ENCODE measurements around the gene OXCT2. TPM values are rescaled to one million over a fixed set of nuclear protein-coding genes. Genes with fewer than 3 reads are reported as not detected.
"Not testable (repeated sequence)": the region's sequence is repeated elsewhere in the genome, so short reads cannot be mapped to it uniquely, and the experiment has no call there.

The OXCT2 gene
- polyA plus RNA-seq, result under 1 TPM in 1 of 3 donors, not detected in 2; 0.24 TPM

DNA sequence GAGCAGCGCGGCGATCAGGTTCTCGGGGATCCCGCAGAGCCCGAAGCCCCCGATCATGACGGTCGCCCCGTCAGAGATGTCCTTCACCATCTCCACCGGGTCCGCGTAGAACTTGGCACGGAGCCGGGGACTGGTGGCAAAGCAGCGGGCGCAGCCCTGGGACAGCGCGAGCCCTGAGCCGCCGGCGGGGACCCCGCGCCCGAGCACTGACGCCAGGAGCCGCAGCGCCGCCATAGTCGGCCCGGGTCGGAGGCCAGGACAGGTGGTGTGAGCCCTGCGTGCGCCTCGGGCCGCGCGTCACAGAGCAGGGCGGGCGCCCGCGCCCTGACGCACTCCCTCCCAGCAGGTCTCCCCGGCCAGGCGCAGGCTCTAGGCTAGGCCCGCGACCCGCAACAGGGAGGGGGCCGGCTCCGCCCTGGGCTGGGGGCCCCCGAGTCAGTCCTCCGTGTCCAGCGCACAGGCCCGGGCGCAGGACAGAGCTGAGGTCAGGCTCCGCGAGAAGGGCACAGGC is at the start of gene OXCT2:
Gene OXCT2 (minus strand): TSS at position 327 of the 511 bp plus-strand sequence. CDS start 93 bp downstream, at position 234.
- peak within 1 kb of the TSS in 1 of 6 donors; percentile 49 for H3K27ac Mint-ChIP-seq
- H3K4me3 Mint-ChIP-seq, result peak within 1 kb of the TSS in 3 of 5 donors; percentile 39 to 71 (median 41)
- not testable (repeated sequence) for H3K4me1 Mint-ChIP-seq; DNase-seq; H3K36me3 Mint-ChIP-seq; H3K9me3 Mint-ChIP-seq; H3K27me3 Mint-ChIP-seq (ENCODE audit: low read depth in 3 of 3)

DNA sequence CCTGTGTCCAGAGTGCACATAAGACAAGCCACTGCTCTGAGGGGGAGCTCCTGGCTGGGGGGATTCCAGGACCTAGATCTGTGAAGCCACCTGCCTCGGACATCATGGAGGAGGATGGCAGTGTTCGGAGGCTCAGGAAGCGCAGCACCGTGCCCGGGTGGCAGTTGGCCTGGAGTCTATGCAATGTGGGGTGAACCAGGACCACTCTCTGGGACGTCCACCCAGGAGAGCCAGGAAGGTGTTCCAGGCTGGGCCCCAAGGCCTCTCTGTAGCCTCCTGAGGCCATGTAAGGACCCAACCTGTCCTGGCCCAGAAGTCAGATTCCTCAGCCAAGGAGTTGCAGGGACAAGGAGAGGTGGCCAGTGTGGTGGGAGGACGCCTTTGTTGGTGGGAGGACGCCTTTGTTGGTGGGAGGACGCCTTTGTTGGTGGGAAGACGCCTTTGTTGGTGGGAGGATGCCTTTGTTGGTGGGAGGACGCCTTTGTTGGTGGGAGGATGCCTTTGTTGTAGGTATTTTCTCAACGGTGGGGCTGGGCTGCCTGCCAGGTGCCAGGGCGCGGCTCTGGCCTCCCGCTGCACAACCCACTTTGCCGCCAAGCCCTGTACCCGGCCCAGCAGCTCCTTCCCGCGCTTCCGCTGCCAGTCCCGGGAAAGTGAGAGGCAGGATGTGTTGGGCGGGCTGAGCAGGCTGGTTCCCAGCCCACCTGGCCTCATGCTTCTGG is 48.1 kb upstream of the OXCT2 start:
- Mint-ChIP-seq H3K4me1 (peaks cover 9 to 13% of the 10 kb centered on the region in 2 donors), H3K9me3 (no peaks in the 10 kb centered on the region), H3K4me3 (no peak overlapping the region), H3K36me3 (no peaks in the 10 kb centered on the region), H3K27ac (no peak overlapping the region), H3K27me3 (ENCODE audit: low read depth in 3 of 3) (peaks cover 4 to 10% (median 4%) of the 10 kb centered on the region in 3 donors)
- DNase-seq, result no peak

DNA sequence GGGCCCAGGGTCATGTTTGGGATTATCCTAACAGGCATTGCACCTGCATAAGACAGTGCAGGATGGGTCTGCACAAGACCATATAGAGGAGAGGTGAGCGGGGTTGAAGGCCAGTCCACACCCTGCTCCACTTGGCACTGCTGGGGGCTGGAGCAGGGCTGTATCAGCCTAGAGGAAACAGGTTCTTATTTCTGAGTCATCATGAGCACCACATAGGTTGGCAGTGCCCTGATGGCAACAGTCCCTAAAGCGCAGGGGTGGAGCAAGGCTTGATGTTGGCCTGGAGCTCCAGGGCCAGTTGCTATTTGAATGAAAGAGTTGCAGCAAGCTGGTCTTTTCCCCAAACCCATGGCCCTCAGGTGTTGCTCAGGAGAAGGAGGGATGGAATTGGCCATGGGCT is 47.3 kb upstream of the OXCT2 start:
- no peak for DNase-seq
- H3K27ac Mint-ChIP-seq, result no peak overlapping the region
- H3K4me3 Mint-ChIP-seq, result no peak overlapping the region
- H3K27me3 Mint-ChIP-seq (ENCODE audit: low read depth in 3 of 3), result peaks cover 4 to 10% (median 4%) of the 10 kb centered on the region in 3 donors
- no peaks in the 10 kb centered on the region for H3K9me3 Mint-ChIP-seq
- H3K4me1 Mint-ChIP-seq, result peaks cover 9 to 13% of the 10 kb centered on the region in 2 donors
- H3K36me3 Mint-ChIP-seq, result no peaks in the 10 kb centered on the region

DNA sequence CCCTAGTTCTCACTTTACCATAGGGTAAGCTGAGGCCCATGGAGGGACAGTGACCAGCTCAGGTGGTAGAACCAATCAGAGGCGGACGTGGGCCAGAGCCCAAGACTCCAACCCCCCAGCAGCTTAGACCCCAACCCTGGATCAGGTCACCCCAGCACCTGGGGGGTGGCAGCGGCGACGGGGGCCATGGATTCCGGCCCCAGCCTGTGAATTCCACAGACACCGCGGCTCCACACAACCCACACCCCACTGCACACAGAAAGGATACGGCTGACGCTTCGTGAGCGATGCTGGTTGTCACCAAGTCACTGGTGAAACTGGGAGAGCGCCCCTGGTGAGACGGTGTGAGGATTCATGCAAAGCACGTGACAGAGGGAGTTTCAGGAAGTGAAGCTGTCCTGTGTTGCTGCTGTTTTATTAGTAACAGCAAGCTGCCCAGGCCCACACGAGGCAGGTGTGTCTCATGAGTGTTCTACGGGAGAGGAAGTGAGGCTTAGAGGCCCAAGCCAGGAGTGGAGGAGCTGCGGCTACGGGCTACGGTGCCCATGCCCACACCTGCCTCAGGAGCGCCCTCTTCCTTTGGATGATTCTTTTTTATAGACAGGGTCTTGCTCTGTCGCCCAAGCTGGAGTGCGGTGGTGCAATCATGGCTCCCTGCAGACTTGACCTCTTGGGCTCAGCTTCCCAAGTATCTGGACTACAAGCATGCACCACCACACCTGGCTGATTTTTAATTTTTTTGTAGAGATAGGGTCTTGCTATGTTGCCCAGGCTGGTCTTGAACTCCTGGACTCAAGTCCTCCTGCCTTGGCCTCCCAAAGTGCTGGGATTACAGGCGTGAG is 46.2 kb upstream of the OXCT2 start:
- H3K36me3 Mint-ChIP-seq; H3K27me3 Mint-ChIP-seq (ENCODE audit: low read depth in 3 of 3); H3K9me3 Mint-ChIP-seq: not testable (repeated sequence)
- H3K27ac Mint-ChIP-seq, result peak overlapping the region; percentile 80 to 90 (median 86)
- peak overlapping the region; percentile 73 to 83 (median 82) for H3K4me3 Mint-ChIP-seq
- peaks cover 9 to 13% of the 10 kb centered on the region in 2 donors for H3K4me1 Mint-ChIP-seq
- DNase-seq, result peak; percentile 60 to 63 (median 62)

DNA sequence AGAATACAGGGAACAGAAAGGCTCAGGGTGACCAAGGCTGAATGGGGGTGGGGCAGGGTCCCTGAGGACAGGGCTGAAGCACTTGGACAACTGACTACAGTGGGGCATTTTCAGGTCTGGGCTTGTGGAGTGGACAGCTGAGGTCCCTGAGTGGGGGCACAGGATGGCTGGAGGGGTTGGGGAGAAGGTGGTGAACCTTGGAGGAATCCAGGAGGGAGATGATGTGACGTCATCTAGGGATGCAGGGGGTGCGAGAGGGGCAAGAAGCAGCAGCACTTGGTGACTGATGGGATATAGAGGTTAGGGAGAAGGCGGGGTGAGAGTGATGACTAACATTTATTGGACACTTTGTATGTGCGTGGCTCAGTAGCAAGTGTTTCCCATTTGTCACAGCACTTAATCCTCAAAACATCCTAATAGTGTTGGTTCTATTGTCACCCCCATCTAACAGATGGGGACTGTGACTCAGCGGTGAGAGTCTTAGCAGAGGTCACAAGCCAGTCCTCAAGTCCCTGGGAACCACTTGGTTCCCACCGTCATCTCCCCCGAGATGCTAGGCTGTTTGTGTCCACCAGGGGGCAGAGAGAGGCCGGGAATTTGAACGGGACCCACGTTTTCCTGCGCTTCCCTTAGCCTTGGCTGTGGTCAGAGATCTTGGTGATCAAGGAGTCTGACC is 45.4 kb upstream of the OXCT2 start:
- DNase-seq, result peak; percentile 40 to 44 (median 44)
- H3K4me3 Mint-ChIP-seq, result peak overlapping the region; percentile 53 to 83 (median 79)
- H3K27me3 Mint-ChIP-seq (ENCODE audit: low read depth in 3 of 3), result peaks cover 4 to 8% (median 4%) of the 10 kb centered on the region in 3 donors
- peaks cover 9 to 13% of the 10 kb centered on the region in 2 donors for H3K4me1 Mint-ChIP-seq
- H3K9me3 Mint-ChIP-seq, result no peaks in the 10 kb centered on the region
- H3K36me3 Mint-ChIP-seq, result no peaks in the 10 kb centered on the region
- peak overlapping the region in 5 of 6 donors; percentile 3 to 84 (median 38) for H3K27ac Mint-ChIP-seq

DNA sequence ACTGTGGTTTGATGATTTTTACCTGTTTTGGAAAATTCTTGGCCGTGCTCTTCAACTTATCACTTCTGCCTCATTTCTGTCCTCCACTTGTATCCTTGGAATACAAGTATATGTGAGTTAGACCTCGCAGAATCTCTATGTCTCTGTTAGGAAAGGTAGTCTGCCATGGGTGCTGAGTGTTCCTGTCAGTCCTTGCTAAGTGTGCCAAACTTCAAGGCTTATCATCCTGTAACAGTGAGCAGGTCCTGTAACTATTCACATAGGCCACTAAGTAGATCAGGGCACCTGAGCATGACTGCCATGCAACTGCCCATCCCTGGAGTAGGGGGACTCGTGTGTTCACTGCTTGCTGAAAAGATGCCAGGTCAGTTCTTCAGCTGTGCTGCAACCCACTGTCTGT is 41.8 kb upstream of the OXCT2 start:
- peaks cover 2 to 6% (median 4%) of the 10 kb centered on the region in 3 donors for H3K27me3 Mint-ChIP-seq (ENCODE audit: low read depth in 3 of 3)
- H3K36me3 Mint-ChIP-seq, result peaks cover 3 to 4% (median 4%) of the 10 kb centered on the region in 3 donors
- H3K4me3 Mint-ChIP-seq, result no peak overlapping the region
- H3K9me3 Mint-ChIP-seq, result no peaks in the 10 kb centered on the region
- no peak overlapping the region for H3K27ac Mint-ChIP-seq
- peaks cover 9 to 13% of the 10 kb centered on the region in 2 donors for H3K4me1 Mint-ChIP-seq
- no peak for DNase-seq

DNA sequence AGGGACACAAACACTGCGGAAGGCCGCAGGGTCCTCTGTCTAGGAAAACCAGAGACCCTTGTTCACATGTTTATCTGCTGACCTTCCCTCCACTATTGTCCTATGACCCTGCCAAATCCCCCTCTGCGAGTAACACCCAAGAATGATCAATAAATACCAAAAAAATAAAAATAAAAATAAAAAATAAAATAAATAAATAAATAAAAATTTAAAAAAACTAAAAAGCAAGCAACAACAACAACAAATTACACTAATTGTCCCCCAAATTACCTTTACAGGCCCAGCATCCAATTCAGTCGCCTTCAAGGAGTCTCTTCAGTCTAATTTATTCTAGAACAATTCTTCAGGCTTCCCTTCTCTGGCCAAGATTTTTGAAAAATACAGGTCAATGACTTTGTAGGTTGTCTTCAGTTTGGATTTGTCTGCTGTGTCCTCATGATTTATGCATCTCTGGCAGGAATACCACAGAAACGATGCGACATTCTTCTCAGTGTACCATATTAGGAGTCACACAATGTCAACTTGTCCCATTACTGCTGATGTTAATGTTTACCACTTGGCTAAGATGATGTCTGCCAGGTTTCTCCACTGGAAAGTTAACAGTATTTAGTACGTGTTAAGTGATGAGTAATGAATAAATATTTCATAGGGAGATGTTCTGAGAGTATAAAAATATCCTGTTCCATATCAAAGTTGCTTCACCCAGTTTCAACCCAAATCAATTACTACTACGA is 37.8 kb upstream of the OXCT2 start:
- no peak overlapping the region for H3K4me3 Mint-ChIP-seq
- H3K27ac Mint-ChIP-seq, result no peak overlapping the region
- peaks cover 4 to 12% (median 10%) of the 10 kb centered on the region in 3 donors for H3K36me3 Mint-ChIP-seq
- H3K27me3 Mint-ChIP-seq (ENCODE audit: low read depth in 3 of 3), result peaks cover 0 to 1% (median 0%) of the 10 kb centered on the region in 3 donors
- no peaks in the 10 kb centered on the region for H3K9me3 Mint-ChIP-seq
- no peaks in the 10 kb centered on the region for H3K4me1 Mint-ChIP-seq
- DNase-seq, result no peak

DNA sequence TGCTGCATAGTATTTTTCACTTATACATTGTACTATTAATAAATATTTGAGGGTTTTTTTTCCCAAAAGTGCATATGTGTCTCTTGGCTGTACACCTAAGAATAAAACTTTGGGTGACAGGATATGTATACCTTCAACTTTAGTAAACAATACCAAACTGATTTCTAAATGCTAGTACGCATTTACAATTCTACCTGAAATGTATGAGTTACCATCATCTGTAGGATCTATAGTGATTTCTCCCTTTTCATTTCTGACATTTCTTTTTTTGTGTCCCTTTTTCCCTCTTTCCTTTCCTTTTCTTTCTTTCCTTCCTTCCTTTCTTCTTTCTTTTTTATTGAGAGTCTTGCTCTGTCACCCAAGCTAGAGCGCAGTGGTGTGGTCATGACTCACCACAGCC is 34.2 kb upstream of the OXCT2 start:
- Mint-ChIP-seq H3K4me1 (peaks cover 0 to under 1% of the 10 kb centered on the region in 2 donors), H3K27ac (no peak overlapping the region), H3K27me3 (ENCODE audit: low read depth in 3 of 3) (peaks cover 0 to 1% (median 0%) of the 10 kb centered on the region in 3 donors), H3K9me3 (no peaks in the 10 kb centered on the region), H3K36me3 (peaks cover 8 to 12% (median 10%) of the 10 kb centered on the region in 3 donors), H3K4me3 (no peak overlapping the region)
- DNase-seq, result no peak

DNA sequence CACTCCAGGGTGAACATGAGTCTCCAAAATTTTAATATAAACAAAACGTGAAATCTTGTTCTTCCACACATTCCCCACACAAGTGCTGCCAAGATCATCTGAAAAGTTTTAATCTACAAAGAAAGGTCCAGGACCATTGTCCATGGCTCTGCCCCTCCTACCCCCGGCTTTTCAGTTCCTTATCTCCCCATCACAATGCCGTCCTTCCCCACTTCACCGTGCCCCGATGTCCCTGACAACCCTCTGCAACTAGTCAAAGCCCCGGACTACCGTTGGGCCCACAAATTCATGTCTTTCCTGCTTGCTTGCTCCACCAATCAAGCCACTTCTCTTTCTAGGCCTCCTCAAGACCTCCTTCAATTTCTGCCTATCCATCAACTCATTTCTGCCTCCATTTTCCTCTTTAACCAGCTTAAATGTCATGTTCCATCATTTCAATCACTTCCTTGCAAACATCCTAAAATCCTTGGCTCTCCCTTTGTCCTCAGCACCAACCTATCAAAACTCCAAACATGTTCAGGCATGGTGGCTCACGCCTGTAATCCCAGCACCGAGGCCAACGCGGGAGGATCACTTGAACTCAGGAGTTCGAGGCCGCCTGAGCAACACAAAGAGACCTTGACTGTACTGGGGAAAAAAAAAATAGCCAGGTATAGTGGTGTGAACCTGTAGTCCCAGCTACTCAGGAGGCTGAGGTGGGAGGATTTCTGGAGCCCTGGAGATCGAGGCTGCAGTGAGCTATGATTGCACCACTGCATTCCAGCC is 31.5 kb upstream of the OXCT2 start:
- peaks cover 4 to 12% (median 6%) of the 10 kb centered on the region in 3 donors for H3K36me3 Mint-ChIP-seq
- no peak for DNase-seq
- no peak overlapping the region for H3K27ac Mint-ChIP-seq
- peaks cover 9 to 17% of the 10 kb centered on the region in 2 donors for H3K4me1 Mint-ChIP-seq
- H3K4me3 Mint-ChIP-seq, result no peak overlapping the region
- no peaks in the 10 kb centered on the region for H3K9me3 Mint-ChIP-seq
- H3K27me3 Mint-ChIP-seq (ENCODE audit: low read depth in 3 of 3), result peaks cover 0 to 8% (median 0%) of the 10 kb centered on the region in 3 donors

DNA sequence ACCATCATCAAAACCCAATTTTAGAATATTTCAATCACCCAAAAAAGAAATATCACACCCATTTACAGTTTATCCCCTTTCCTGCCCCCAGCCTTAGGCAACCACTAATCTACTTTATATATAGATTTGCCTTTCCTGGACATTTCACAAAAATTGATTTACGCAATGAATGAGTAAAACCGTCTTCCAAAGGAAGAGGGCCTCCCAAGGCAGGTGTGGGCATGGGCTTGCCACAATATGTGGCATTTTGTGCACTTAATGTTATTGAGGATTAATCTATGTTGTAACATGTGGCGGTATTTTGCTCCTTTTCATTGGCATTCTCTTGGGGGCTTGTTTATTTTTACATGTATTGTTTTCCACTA is 29.3 kb upstream of the OXCT2 start:
- H3K9me3 Mint-ChIP-seq, result no peaks in the 10 kb centered on the region
- H3K4me3 Mint-ChIP-seq, result no peak overlapping the region
- peaks cover 0 to 8% (median 0%) of the 10 kb centered on the region in 3 donors for H3K27me3 Mint-ChIP-seq (ENCODE audit: low read depth in 3 of 3)
- no peak for DNase-seq
- H3K36me3 Mint-ChIP-seq, result peaks cover 3 to 8% (median 4%) of the 10 kb centered on the region in 3 donors
- peaks cover 9 to 17% of the 10 kb centered on the region in 2 donors for H3K4me1 Mint-ChIP-seq
- H3K27ac Mint-ChIP-seq, result peak overlapping the region in 1 of 6 donors; percentile 56

DNA sequence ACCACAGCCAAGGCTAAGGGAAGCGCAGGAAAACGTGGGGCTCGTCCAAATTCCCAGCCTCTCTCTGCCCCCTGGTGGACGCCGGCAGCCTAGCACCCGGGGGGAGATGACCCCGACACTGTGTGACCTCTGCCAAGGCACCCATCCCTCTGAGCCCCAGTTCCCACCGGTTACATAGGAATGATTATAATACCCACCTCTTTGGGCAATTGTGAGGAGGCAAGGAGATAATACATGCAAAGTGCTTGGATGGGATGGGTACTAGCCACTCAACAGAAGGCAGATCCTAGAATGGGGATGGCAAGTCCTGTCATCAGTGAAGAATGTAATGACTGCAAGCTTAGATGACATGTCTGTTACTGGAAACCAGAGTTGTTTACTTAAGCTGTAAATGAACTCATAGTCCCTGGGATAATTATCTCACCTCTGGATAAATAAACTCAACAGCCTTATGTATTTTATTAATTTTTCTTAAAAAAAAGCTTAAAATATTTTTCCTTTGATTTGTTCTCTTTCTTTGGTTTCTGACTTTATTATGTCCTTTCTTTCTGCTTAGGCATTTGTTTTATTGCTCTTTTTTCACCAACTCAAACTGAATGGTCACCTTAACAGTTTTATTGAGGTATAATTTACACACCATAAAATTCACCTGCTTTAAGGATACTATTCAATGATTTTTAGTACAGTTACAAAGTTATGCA is 28.8 kb upstream of the OXCT2 start:
- Mint-ChIP-seq H3K4me1 (peaks cover 9 to 17% of the 10 kb centered on the region in 2 donors), H3K27me3 (ENCODE audit: low read depth in 3 of 3) (peaks cover 0 to 8% (median 0%) of the 10 kb centered on the region in 3 donors), H3K27ac (peak overlapping the region; percentile 81 to 97 (median 91)), H3K4me3 (peak overlapping the region; percentile 65 to 78 (median 76)), H3K36me3 (peaks cover 3 to 5% (median 4%) of the 10 kb centered on the region in 3 donors), H3K9me3 (no peaks in the 10 kb centered on the region)
- peak; percentile 65 to 67 (median 67) for DNase-seq
